T-cell (primary cell): Measurements from ENCODE around the gene GID8. TPM values are rescaled to one million over a fixed set of nuclear protein-coding genes. Genes with fewer than 3 reads are reported as not detected.

Experiments
- ATAC-seq, 4 experiments: fragments of 200-7000 bp in 3 of 4; fragments of 150-1000 bp in 1 of 4; cut with Tn5 transposase; replicated peaks in 1 of 4; 1 replicate in 3 of 4; 2 replicates in 1 of 4; pipeline ENCODE4 v1.10.0; 2021; ENCODE audit warnings: moderate library complexity in 3 of 4, mild to moderate bottlenecking in 2 of 4, moderate number of reproducible peaks in 1 of 4
- CTCF ChIA-PET, 2 donors: fragments of 300-600 bp; sonication (Branson Sonifier 250); formaldehyde crosslinking; loops; one replicate each; lab custom pipeline; 2022; ENCODE audit warnings: antibody characterized with exemption in 2 of 2; lab: Charles Lee
- POLR2A ChIA-PET, 2 donors: fragments of 300-600 bp; sonication (Branson Sonifier 250); formaldehyde crosslinking; loops; one replicate each; lab custom pipeline; 2022; ENCODE audit warnings: antibody characterized with exemption in 2 of 2; lab: Charles Lee
- DNase-seq, 35 experiments: peaks; one replicate each; pipeline versions ENCODE4 v3.0.0 to v3.0.0-alpha.2; 2013 to 2023
- H3K27ac ChIP-seq: one replicate; pipeline ENCODE4 v1.5.1; 2013; ENCODE audit warnings: low read length
- H3K27me3 ChIP-seq, 2 experiments: replicated peaks in 1 of 2; 1 replicate in 1 of 2; 2 replicates in 1 of 2; pipeline versions ENCODE4 v1.6.1 to v1.7.0; 2013; ENCODE audit warnings: low read length in 1 of 2, mixed read lengths in 1 of 2; ENCODE audit not compliant: control insufficient read depth in 2 of 2, insufficient read depth in 2 of 2; ENCODE audit errors: extremely low read depth in 1 of 2
- H3K36me3 ChIP-seq, 2 donors: 1 replicate in 1 of 2; 2 replicates in 1 of 2; pipeline versions ENCODE4 v1.6.1 to v1.7.0; 2013; ENCODE audit warnings: low read length in 1 of 2; ENCODE audit not compliant: control insufficient read depth in 2 of 2, insufficient read depth in 1 of 2; ENCODE audit errors: extremely low read depth in 1 of 2
- H3K4me1 ChIP-seq, 2 experiments: 1 replicate in 1 of 2; 2 replicates in 1 of 2; pipeline versions ENCODE4 v1.6.1 to v1.7.0; 2013; ENCODE audit warnings: low read length in 2 of 2, mixed read lengths in 1 of 2; ENCODE audit not compliant: insufficient read depth in 2 of 2, control insufficient read depth in 1 of 2; ENCODE audit errors: extremely low read depth in 1 of 2
- H3K4me3 ChIP-seq, 2 donors: 1 replicate in 1 of 2; 2 replicates in 1 of 2; pipeline versions ENCODE4 v1.5.1 to v1.7.0; 2013; ENCODE audit warnings: mild to moderate bottlenecking in 2 of 2, low read length in 1 of 2, moderate library complexity in 1 of 2; ENCODE audit not compliant: control insufficient read depth in 1 of 2; ENCODE audit errors: extremely low read depth in 1 of 2
- H3K9me3 ChIP-seq: 2 replicates; pipeline ENCODE4 v1.7.0; 2013
- H3K27ac Mint-ChIP-seq, 2 donors: one replicate each; pipeline ENCODE4 v1.8.0; 2020 to 2021; ENCODE audit warnings: mild to moderate bottlenecking in 2 of 2, mixed read lengths in 2 of 2
- H3K27me3 Mint-ChIP-seq, 2 donors: one replicate each; pipeline ENCODE4 v1.8.0; 2021 to 2022; ENCODE audit warnings: mixed read lengths in 2 of 2
- H3K36me3 Mint-ChIP-seq: one replicate; pipeline ENCODE4 v1.8.0; 2021; ENCODE audit warnings: mixed read lengths
- H3K4me1 Mint-ChIP-seq, 3 donors: one replicate each; pipeline ENCODE4 v1.8.0; 2020 to 2022; ENCODE audit warnings: mixed read lengths in 3 of 3, mild to moderate bottlenecking in 1 of 3
- H3K4me3 Mint-ChIP-seq, 3 donors: one replicate each; pipeline ENCODE4 v1.8.0; 2020 to 2022; ENCODE audit warnings: mild to moderate bottlenecking in 3 of 3, mixed read lengths in 3 of 3, moderate library complexity in 3 of 3
- H3K9me3 Mint-ChIP-seq, 3 donors: one replicate each; pipeline ENCODE4 v1.8.0; 2020 to 2022; ENCODE audit warnings: mixed read lengths in 3 of 3
- WGBS: methylation state at CpG from one replicate; pipeline ENCODE4 v1.1.5; 2013; ENCODE audit warnings: missing lambda C conversion rate; ENCODE audit not compliant: insufficient coverage; 5-methylcytosine and 5-hydroxymethylcytosine counted together
- total RNA-seq, 35 experiments: library from RNA in 6 of 35; stranded (reverse) in 6 of 35; fragments of 120-200 nt in 1 of 35; gene quantifications; one replicate each; pipeline versions ENCODE4 v1.2.1 to v1.2.4 and lab custom pipeline; 2013 to 2026

Gene GID8
- total RNA-seq, 5 donors from 2014 or later (not counting 1 experiment from before 2014, with no cell fraction given): 33.1 to 43.4 (median 41.2) TPM

- CTCF ChIA-PET: no interaction called here
- peaks cover 0 to 87% of the 10 kb centered on the region in 2 experiments for H3K27me3 ChIP-seq
- WGBS: 76% methylated on average over 4 of the region's 20 CpGs
- H3K9me3 Mint-ChIP-seq: no peaks in the 10 kb centered on the region
- peaks cover 0 to 8% of the 10 kb centered on the region in 2 experiments for H3K4me1 ChIP-seq
- H3K36me3 ChIP-seq: no peaks in the 10 kb centered on the region
- DNase-seq (no peak), ATAC-seq (no peak)
- peaks cover 0 to 5% (median 4%) of the 10 kb centered on the region in 3 donors for H3K4me1 Mint-ChIP-seq
- peaks cover 21 to 72% of the 10 kb centered on the region in 2 donors for H3K27me3 Mint-ChIP-seq
- H3K4me3 Mint-ChIP-seq: no peak overlapping the region
- H3K4me3 ChIP-seq: no peak overlapping the region
- H3K36me3 Mint-ChIP-seq: no peaks in the 10 kb centered on the region
- POLR2A ChIA-PET: no interaction called here
- H3K27ac ChIP-seq: no peak overlapping the region
- no peaks in the 10 kb centered on the region for H3K9me3 ChIP-seq
- H3K27ac Mint-ChIP-seq: no peak overlapping the region
These were observed 59.6 kb downstream of the GID8 start for GRCh38 chr20:62997417-62998035.

Other genes starting within 250 kb of the GID8 start
- under 1 TPM in 3 of 5 donors, not detected in 2; 0.33 to 0.63 (median 0.53) TPM for gene NTSR1, start 229.3 kb upstream of the GID8 start, total RNA-seq
- 10 to 100 TPM in 3 of 5 donors, 1 to 10 TPM in 2; 8.6 to 13.9 (median 12.8) TPM for gene MRGBP, start 141.7 kb upstream of the GID8 start, total RNA-seq
- gene OGFR, start 133.3 kb upstream of the GID8 start, total RNA-seq: 10 to 100 TPM; 46.5 to 91.1 (median 83.0) TPM
- gene COL9A3, start 121.1 kb upstream of the GID8 start, total RNA-seq: 1 to 10 TPM in 1 of 5 donors, under 1 TPM in 3, not detected in 1; 0.51 to 2.1 (median 0.75) TPM
- gene TCFL5, start 76.3 kb upstream of the GID8 start, total RNA-seq: 10 to 100 TPM in 2 of 5 donors, 1 to 10 TPM in 3; 5.0 to 12.7 (median 8.5) TPM
- 100 to 1,000 TPM in 3 of 5 donors, 10 to 100 TPM in 2; 70.5 to 116 (median 113) TPM for gene DIDO1, start 11.6 kb upstream of the GID8 start, total RNA-seq
- 1 to 10 TPM; 5.3 to 8.8 (median 8.3) TPM for gene SLC17A9, start 14.6 kb downstream of the GID8 start, total RNA-seq
- gene BHLHE23, start 68.8 kb downstream of the GID8 start, total RNA-seq: not detected